Activated CD4-positive, CD25-positive, alpha-beta regulatory T cell treated with anti-CD3 and anti-CD28 coated beads, Interleukin-2, amount 50 U/mL, for 72 hours (primary cell): ENCODE results near the gene PRRC1.

Experiments
- DNase-seq: peaks from one replicate; pipeline ENCODE4 v3.0.0; 2021

Gene PRRC1

DNA sequence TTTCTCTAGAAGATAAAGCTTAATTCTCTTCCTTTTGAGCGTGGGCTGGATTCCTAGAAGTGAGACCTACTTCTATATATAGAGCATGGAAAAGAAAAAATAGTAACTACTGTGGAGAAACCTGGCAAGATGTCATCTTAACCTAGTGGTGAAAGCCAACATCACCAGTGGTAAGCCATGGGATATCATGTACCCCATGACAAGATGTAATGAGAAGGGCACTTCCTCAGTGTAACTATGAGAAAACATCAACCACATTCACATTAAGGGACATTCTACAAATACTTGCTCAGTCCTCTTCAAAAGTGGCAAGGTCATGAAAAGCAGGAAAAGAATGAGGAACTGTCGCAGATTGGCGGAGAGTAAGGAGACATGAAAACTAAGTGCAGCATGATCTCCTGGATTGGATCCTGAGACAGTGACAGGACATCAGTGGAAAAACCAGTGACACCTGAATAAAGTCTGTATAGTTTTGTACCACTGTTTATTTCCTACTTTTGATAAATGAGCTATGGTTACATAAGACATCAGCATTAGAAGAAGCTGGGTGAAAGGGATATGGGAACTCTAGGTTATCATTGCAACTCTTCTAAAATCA lies 65.4 kb downstream of the PRRC1 start:
- DNase-seq: no peak

GRCh38 chr5:127583866-127584265 lies 66.4 kb downstream of the PRRC1 start:
- DNase-seq: no peak

- no peak for DNase-seq
These were observed 68.2 kb downstream of the PRRC1 start for GRCh38 chr5:127585661-127586060.

DNA sequence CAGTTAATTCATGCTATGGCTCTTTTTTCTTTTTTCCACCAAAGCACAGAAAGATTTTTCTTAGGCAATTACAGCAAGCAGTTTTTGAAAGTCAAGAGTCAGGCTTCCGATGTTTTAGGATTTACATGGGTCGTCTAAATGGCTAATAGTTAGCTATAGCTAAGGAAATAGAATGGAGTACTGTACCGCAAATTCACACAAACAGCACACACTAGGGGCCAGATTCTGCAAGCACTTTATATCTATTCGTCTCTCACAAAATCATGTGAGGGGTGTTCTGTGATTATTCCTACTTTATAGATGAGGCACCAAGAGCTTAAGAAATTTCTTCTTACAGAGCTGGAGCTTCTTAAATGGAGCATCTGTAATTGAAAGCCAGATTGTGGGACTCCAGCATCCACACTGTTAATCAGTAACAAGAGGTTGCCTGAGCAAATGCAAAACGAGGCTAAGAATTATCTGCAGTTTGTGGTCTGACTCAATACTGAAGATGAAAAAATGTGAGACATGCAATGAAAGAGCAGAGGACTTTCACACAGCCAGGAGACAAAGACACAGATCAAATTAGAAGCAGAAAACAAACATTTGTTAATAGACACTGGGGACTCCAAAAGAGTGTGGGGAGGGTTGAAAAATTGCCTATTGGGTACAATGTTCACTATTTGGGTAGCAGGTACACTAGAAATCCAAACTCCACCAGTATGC lies 68.8 kb downstream of the PRRC1 start:
- no peak for DNase-seq

DNA sequence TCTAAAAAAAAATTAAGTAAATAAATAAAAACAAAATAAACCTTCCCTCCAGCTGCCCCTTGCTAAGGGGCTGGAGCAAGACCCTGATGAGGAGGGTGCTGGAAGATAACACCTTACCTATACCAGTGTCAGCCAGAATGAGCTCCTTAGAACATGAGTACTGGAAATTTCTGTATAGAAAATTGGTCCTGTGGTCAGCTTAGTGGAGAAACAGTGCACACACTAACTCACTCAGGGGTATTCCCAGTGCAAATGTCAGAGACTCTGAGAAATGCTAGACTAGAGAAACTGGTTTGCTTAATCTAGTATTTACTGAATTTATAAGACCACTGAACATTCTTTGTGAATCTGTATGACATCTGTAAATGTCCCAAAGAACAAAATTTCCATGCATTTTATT lies 69.4 kb downstream of the PRRC1 start:
- DNase-seq: no peak

- DNase-seq: no peak
These were observed 69.9 kb downstream of the PRRC1 start for GRCh38 chr5:127587246-127587917.

DNA sequence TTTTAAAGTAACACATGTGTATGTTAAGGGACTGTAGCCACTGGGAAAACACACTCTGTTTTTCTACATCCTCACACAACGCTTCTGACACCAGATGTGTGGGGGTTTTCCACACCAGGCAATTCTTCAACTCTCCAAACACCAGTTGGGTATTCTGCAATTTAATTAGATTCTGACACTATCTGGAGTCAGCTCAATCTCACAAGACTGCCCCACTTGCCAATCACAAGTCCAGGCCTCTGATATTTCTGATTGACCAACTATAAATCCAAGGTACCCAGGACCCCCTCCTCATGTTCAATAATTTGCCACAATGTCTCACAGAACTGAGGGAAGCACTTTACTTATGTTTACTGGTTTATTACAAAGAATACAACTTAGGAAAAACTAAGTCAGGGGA lies 70.9 kb downstream of the PRRC1 start:
- no peak for DNase-seq

DNA sequence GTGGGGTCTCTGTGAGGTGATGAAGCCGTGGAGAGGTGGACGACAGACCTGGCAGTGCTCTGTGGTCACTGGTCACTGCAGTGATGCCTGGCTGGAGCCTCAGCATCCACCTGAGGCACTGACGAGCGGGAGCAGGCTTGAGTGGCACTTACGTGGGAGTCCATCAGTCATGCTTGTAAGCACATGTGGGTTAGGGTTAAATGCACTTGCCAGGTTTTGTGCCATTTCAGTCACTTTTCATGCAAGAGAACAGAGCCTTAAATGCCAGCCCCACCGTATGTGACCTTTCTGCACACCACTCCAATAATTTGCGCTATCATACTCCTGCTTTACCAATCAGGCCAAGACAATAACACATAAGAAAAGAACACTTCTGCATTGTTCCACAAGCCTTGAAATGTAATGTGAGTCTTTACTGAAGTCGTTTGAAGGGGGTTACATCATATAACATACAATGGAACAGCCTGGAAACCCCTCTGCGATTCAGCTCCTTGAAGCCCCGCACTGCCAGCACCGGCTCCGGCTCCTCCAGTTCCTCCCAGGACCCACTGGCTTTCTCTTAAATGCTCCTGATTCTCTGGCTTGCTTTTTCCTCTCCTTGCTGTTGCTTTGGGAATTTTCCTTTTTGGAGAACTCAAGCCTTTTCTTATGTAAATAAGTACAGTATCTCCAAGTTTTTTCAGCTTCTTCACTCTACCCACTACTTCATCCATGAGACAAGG lies 72.0 kb downstream of the PRRC1 start:
- no peak for DNase-seq

GRCh38 chr5:127590156-127590722 lies 72.8 kb downstream of the PRRC1 start:
- no peak for DNase-seq

DNA sequence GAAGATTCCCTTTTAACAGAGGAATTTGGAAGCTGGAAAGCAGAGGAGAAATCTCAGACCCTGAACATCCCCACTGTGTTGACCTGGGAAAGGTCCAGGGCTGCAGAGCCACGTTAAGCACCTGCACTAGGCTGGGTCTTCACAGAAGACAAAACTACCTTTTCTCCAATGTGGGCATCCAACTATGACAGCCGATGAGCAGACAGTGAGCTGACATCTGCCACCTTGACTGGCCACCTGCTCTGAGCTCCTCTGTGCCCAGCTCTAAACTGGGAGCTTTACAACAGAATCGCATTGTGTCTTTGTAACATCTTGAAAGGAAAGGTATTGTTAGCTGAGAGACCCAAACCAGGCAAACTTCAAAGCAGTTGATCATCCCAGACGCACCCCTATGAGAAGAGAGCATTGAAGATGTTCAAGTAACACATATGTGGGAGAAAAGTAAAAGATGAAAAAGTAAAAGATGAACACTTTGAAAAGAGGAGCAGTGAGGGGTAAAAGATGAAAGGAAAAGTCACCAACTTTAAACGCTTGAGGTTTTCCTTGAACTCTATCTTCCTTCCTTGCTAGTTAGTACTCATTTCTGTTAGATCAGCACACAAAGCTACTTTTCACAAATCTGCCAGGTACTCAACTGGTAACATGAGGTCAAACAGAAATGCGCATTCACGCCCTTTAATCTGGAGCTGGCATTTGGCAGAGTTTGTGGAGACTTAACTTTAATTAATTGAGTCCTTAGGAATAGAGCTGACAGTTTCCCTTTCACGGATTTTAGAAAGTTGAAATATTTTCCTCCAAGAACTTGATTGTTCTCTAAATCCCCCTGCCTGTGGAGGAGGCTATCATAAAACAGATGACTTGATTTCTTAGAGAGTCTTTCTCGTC lies 78.3 kb downstream of the PRRC1 start:
- DNase-seq: no peak

DNA sequence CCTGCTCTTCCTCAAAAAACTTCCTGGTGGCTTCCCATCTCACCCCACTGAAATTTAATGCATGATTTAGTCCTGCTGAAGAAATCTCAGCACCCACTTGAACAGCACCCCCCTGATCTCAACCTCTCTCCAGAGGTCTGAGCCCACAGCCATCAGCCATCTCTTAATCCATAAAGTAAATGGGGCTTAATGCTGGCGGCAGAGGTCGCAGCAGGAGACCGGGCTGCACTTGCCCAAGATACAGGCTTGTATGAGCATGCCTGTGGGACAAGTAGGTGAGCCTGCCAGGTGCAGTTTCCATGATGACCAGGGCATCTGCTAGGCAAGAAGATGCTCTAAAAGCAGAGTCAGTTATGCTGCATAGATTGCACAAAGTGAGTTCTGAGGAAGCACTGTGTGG lies 79.1 kb downstream of the PRRC1 start:
- no peak for DNase-seq

- DNase-seq: no peak
These were observed 81.9 kb downstream of the PRRC1 start for GRCh38 chr5:127599320-127599719.

- no peak for DNase-seq
These were observed 82.4 kb downstream of the PRRC1 start for GRCh38 chr5:127599847-127600246.

- DNase-seq: no peak
These were observed 83.7 kb downstream of the PRRC1 start for GRCh38 chr5:127601111-127601510.

DNA sequence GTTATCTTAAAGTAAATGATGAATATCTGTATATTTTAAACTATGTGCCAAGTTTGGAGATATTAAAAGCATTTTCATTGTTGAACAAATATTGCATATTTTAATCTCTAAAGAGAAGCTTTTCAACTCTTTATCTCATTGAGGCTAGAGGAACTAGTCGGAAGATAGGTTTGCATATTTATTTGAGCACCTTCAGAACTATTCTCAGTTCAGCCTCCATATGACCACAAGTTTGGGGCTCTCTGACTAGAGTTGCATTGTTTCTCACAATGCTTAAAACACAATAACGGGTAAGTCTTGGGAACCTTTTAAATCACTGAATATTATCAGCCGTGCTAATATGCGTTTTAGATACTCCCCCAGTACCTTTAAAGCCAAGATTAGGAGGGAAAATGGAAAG lies 84.2 kb downstream of the PRRC1 start:
- no peak for DNase-seq

GRCh38 chr5:127602481-127602880 lies 85.0 kb downstream of the PRRC1 start:
- no peak for DNase-seq

GRCh38 chr5:127602896-127603844 lies 85.7 kb downstream of the PRRC1 start:
- no peak for DNase-seq
